GM12878 (cell line): Measurements from ENCODE around the gene EYS. TPM values are rescaled to one million over a fixed set of nuclear protein-coding genes. Genes with fewer than 3 reads are reported as not detected.

Experiments used
- ASH2L ChIP-seq: fragments of 300-600, 200-600 bp; sonication (generic); IDR thresholded peaks from 2 replicates; pipeline ENCODE4 v1.6.1; 2017; ENCODE audit warnings: low read depth, mild to moderate bottlenecking, borderline replicate concordance
- CBFB ChIP-seq: IDR thresholded peaks from 2 replicates; pipeline ENCODE4 v1.6.1; 2016; ENCODE audit warnings: antibody characterized with exemption, low read depth
- CREM ChIP-seq: IDR thresholded peaks from 2 replicates; pipeline ENCODE4 v1.6.1; 2014; ENCODE audit warnings: antibody characterized with exemption, low read depth
- ETV6 ChIP-seq, 2 experiments: fragments of 450-650 bp in 1 of 2; IDR thresholded peaks in 1 of 2; conservative IDR thresholded peaks in 1 of 2; 2 replicates each; pipeline ENCODE4 v1.6.1; 2014; ENCODE audit warnings: antibody characterized with exemption in 1 of 2, borderline replicate concordance in 1 of 2, low read depth in 1 of 2, mild to moderate bottlenecking in 1 of 2, moderate library complexity in 1 of 2
- FOXM1 ChIP-seq: IDR thresholded peaks from 2 replicates; pipeline ENCODE4 v1.6.1; 2012; ENCODE audit warnings: low read depth, mild to moderate bottlenecking, inconsistent platforms, low read length, moderate library complexity
- HDAC6 ChIP-seq: fragments of 200-600 bp; sonication (generic); IDR thresholded peaks from one replicate; pipeline ENCODE4 v1.8.0; 2017; ENCODE audit warnings: antibody characterized with exemption; ENCODE audit not compliant: unreplicated experiment
- HDGF ChIP-seq: fragments of 450-650 bp; IDR thresholded peaks from 2 replicates; pipeline ENCODE4 v1.6.1; 2016; ENCODE audit warnings: antibody characterized with exemption
- IRF4 ChIP-seq: IDR thresholded peaks from 2 replicates; pipeline ENCODE4 v1.6.1; 2011; ENCODE audit warnings: low read depth, low read length
- MEF2A ChIP-seq: IDR thresholded peaks from 2 replicates; pipeline ENCODE4 v1.6.1; 2011; ENCODE audit warnings: low read depth, mild to moderate bottlenecking, low read length, moderate library complexity; ENCODE audit not compliant: insufficient read depth
- MTA3 ChIP-seq: IDR thresholded peaks from 2 replicates; pipeline ENCODE4 v1.6.1; 2012; ENCODE audit warnings: low read length, inconsistent platforms, borderline replicate concordance
- NR2F1 ChIP-seq: fragments of 450-650 bp; conservative IDR thresholded peaks from 2 replicates; pipeline ENCODE4 v1.6.1; 2017; ENCODE audit warnings: mild to moderate bottlenecking
- PAX5 ChIP-seq: IDR thresholded peaks from 2 replicates; pipeline ENCODE4 v1.6.1; 2011; ENCODE audit warnings: low read depth, low read length, borderline replicate concordance
- RCOR1 ChIP-seq: conservative IDR thresholded peaks from 2 replicates; pipeline ENCODE4 v1.6.1; 2012; ENCODE audit warnings: low read depth, low read length, improper control_type of control experiment
- RFX5 ChIP-seq: IDR thresholded peaks from 2 replicates; pipeline ENCODE4 v1.6.1; 2011; ENCODE audit warnings: low read depth, low read length, improper control_type of control experiment
- RUNX3 ChIP-seq: IDR thresholded peaks from 2 replicates; pipeline ENCODE4 v1.6.1; 2012; ENCODE audit warnings: low read length, inconsistent platforms
- SMARCA5 ChIP-seq: fragments of 450-650 bp; IDR thresholded peaks from 2 replicates; pipeline ENCODE4 v1.6.1; 2017; ENCODE audit warnings: mild to moderate bottlenecking
- TBL1XR1 ChIP-seq: IDR thresholded peaks from 2 replicates; pipeline ENCODE4 v1.6.1; 2012; ENCODE audit warnings: low read depth, low read length, improper control_type of control experiment
- ZNF274 ChIP-seq: IDR thresholded peaks from one replicate; pipeline ENCODE4 v1.8.0; 2011; ENCODE audit not compliant: insufficient read length, insufficient read depth
- polyA plus RNA-seq, 11 experiments: library from polyadenylated mRNA; depleted of rRNA in 4 of 11; unstranded in 6 of 11; stranded (reverse) in 5 of 11; fragments of >200 nt; fragmentation: Nextera tagmentation in 4 of 11; fragmentation: Illumina TruSeq in 1 of 11; extraction: Ambion mirVana in 4 of 11; extraction: Trizol in 1 of 11; gene quantifications; 1 replicate in 1 of 11; 2 replicates in 10 of 11; pipeline versions ENCODE4 v1.2.1 to v1.2.3, GENCODE V29; 2011 to 2016; ENCODE audit warnings: inconsistent platforms in 2 of 11, missing spikeins in 2 of 11, low read depth in 1 of 11
- total RNA-seq, 4 experiments: library from RNA; depleted of rRNA in 3 of 4; stranded (reverse); fragments of >200 nt in 3 of 4; fragmentation: Illumina TruSeq in 1 of 4; extraction: Trizol in 1 of 4; gene quantifications; 2 replicates each; pipeline versions ENCODE4 v1.2.1 to v1.2.3, GENCODE V29; 2013 to 2021
- TF ChIP-seq, protein P1 (sequence below): IDR thresholded peaks from 2 replicates; pipeline ENCODE4 v1.6.1; 2012; ENCODE audit warnings: improper control_type of control experiment, low read depth, low read length; ENCODE audit not compliant: insufficient replicate concordance
- TF ChIP-seq, protein P2 (sequence below): fragments of 450-650 bp; IDR thresholded peaks from 2 replicates; pipeline ENCODE4 v1.6.1; 2018; ENCODE audit warnings: borderline replicate concordance, mild to moderate bottlenecking; ENCODE audit not compliant: partially characterized antibody
- TF ChIP-seq, protein P3 (sequence below): fragments of 450-650 bp; IDR thresholded peaks from 2 replicates; pipeline ENCODE4 v1.6.1; 2017; ENCODE audit warnings: borderline replicate concordance
- TF ChIP-seq, protein P4 (sequence below): IDR thresholded peaks from 2 replicates; pipeline ENCODE4 v1.6.1; 2012; ENCODE audit warnings: low read depth, low read length, improper control_type of control experiment

EYS gene
- total and polyA plus RNA-seq, 10 of the 15 experiments (the other 5 are each of a cell fraction or from before 2014, with no cell fraction given): under 0.01 to 0.14 (median 0.02) TPM; not detected in 1

DNA sequence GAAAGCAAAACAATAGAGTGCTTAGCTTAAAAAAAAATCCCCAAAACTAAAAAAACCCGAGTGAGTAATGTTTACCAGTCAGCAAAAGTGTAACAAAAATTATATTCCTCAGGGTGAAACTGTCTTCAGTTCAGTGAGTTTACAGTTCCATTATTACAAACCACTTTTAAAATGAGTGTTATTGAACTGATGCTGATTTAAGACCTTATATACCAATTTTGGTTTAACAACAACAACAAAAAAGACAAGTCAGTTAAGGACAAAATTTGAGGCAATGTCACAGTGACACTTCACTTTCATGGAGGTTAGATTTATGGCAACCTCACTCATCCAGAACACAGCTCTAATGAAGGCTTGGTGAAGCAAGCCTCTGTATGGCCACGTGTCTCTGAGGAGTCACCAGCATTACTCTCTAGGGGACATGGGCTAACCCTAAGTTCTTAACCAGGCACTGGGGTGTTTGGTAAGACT, 1440.6 kb downstream of the EYS start (continued):
- TF ChIP-seq, protein P1, sequence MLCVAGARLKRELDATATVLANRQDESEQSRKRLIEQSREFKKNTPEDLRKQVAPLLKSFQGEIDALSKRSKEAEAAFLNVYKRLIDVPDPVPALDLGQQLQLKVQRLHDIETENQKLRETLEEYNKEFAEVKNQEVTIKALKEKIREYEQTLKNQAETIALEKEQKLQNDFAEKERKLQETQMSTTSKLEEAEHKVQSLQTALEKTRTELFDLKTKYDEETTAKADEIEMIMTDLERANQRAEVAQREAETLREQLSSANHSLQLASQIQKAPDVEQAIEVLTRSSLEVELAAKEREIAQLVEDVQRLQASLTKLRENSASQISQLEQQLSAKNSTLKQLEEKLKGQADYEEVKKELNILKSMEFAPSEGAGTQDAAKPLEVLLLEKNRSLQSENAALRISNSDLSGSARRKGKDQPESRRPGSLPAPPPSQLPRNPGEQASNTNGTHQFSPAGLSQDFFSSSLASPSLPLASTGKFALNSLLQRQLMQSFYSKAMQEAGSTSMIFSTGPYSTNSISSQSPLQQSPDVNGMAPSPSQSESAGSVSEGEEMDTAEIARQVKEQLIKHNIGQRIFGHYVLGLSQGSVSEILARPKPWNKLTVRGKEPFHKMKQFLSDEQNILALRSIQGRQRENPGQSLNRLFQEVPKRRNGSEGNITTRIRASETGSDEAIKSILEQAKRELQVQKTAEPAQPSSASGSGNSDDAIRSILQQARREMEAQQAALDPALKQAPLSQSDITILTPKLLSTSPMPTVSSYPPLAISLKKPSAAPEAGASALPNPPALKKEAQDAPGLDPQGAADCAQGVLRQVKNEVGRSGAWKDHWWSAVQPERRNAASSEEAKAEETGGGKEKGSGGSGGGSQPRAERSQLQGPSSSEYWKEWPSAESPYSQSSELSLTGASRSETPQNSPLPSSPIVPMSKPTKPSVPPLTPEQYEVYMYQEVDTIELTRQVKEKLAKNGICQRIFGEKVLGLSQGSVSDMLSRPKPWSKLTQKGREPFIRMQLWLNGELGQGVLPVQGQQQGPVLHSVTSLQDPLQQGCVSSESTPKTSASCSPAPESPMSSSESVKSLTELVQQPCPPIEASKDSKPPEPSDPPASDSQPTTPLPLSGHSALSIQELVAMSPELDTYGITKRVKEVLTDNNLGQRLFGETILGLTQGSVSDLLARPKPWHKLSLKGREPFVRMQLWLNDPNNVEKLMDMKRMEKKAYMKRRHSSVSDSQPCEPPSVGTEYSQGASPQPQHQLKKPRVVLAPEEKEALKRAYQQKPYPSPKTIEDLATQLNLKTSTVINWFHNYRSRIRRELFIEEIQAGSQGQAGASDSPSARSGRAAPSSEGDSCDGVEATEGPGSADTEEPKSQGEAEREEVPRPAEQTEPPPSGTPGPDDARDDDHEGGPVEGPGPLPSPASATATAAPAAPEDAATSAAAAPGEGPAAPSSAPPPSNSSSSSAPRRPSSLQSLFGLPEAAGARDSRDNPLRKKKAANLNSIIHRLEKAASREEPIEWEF: peak; percentile 57
- TF ChIP-seq TBL1XR1 (peak; percentile 89), MEF2A (peak; percentile 87), ASH2L (no peak), SMARCA5 (0 out of 2 replicates have a peak, but pooled peaks have one; percentile 23), HDGF (no peak), RUNX3 (peak; percentile 80), ZNF274 (no peak), PAX5 (peak; percentile 57; the same call in 1 of the 2 replicates), RFX5 (no peak), FOXM1 (peak; percentile 96), NR2F1 (peak; percentile 68; the same call in 1 of the 2 replicates), RCOR1 (peak; percentile 76; the same call in 1 of the 2 replicates), ETV6 (conservative IDR thresholded peaks at IDR 0.05 in 1 of 2, IDR thresholded peaks at IDR 0.05 in 1 of 2; ENCODE audit: borderline replicate concordance in 1 of 2, low read depth in 1 of 2) (peak in 1 of 2 experiments; percentile 53; a peak in 1 of 4 replicates), CBFB (no peak), HDAC6 (no peak), CREM (peak; percentile 78), IRF4 (peak; percentile 61; the same call in 1 of the 2 replicates), MTA3 (peak; percentile 71; the same call in 1 of the 2 replicates)
- TF ChIP-seq, protein P2, sequence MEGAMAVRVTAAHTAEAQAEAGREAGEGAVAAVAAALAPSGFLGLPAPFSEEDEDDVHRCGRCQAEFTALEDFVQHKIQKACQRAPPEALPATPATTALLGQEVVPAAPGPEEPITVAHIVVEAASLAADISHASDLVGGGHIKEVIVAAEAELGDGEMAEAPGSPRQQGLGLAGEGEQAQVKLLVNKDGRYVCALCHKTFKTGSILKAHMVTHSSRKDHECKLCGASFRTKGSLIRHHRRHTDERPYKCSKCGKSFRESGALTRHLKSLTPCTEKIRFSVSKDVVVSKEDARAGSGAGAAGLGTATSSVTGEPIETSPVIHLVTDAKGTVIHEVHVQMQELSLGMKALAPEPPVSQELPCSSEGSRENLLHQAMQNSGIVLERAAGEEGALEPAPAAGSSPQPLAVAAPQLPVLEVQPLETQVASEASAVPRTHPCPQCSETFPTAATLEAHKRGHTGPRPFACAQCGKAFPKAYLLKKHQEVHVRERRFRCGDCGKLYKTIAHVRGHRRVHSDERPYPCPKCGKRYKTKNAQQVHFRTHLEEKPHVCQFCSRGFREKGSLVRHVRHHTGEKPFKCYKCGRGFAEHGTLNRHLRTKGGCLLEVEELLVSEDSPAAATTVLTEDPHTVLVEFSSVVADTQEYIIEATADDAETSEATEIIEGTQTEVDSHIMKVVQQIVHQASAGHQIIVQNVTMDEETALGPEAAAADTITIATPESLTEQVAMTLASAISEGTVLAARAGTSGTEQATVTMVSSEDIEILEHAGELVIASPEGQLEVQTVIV: no peak
- TF ChIP-seq, protein P3, sequence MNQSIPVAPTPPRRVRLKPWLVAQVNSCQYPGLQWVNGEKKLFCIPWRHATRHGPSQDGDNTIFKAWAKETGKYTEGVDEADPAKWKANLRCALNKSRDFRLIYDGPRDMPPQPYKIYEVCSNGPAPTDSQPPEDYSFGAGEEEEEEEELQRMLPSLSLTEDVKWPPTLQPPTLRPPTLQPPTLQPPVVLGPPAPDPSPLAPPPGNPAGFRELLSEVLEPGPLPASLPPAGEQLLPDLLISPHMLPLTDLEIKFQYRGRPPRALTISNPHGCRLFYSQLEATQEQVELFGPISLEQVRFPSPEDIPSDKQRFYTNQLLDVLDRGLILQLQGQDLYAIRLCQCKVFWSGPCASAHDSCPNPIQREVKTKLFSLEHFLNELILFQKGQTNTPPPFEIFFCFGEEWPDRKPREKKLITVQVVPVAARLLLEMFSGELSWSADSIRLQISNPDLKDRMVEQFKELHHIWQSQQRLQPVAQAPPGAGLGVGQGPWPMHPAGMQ: no peak
- TF ChIP-seq, protein P4, sequence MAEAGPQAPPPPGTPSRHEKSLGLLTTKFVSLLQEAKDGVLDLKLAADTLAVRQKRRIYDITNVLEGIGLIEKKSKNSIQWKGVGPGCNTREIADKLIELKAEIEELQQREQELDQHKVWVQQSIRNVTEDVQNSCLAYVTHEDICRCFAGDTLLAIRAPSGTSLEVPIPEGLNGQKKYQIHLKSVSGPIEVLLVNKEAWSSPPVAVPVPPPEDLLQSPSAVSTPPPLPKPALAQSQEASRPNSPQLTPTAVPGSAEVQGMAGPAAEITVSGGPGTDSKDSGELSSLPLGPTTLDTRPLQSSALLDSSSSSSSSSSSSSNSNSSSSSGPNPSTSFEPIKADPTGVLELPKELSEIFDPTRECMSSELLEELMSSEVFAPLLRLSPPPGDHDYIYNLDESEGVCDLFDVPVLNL: no peak
